K562 (cell line): ENCODE data around the gene MOSPD3. TPM values are rescaled to one million over a fixed set of nuclear protein-coding genes. Genes with fewer than 3 reads are reported as not detected.

Source experiments
- CEBPG ChIP-seq, 3 experiments: fragments of 200-800 bp in 1 of 3; sonication (Bioruptor generic) in 1 of 3; sonication (generic) in 1 of 3; formaldehyde crosslinking in 1 of 3; IDR thresholded peaks in 2 of 3; conservative IDR thresholded peaks in 1 of 3; 2 replicates each; pipeline versions ENCODE4 v1.6.1 to v1.8.0; 2016 to 2022; ENCODE audit warnings: missing compliant biosample characterization in 2 of 3, missing genetic modification characterization in 2 of 3, mild to moderate bottlenecking in 1 of 3, missing genetic modification reagents in 1 of 3
- CTCF ChIP-seq, 3 experiments: IDR thresholded peaks in 2 of 3; conservative IDR thresholded peaks in 1 of 3; 2 replicates each; pipeline ENCODE4 v1.5.1; 2011 to 2012; ENCODE audit warnings: low read length in 3 of 3, mild to moderate bottlenecking in 3 of 3, control low read depth in 2 of 3, improper control_type of control experiment in 1 of 3, inconsistent platforms in 1 of 3, low read depth in 1 of 3, mixed read lengths in 1 of 3, moderate library complexity in 1 of 3; ENCODE audit not compliant: insufficient read depth in 2 of 3
- FOXM1 ChIP-seq, 2 experiments: fragments of 450-650 bp in 1 of 2; sonication (generic) in 1 of 2; formaldehyde crosslinking in 1 of 2; IDR thresholded peaks; 2 replicates each; pipeline versions ENCODE4 v1.6.1 to v1.9.0; 2017 to 2022; ENCODE audit warnings: low read depth in 2 of 2, mild to moderate bottlenecking in 2 of 2, missing genetic modification reagents in 1 of 2, moderate library complexity in 1 of 2
- HDAC1 ChIP-seq, 2 experiments: fragments of 450-650 bp; IDR thresholded peaks; 2 replicates each; pipeline ENCODE4 v1.6.1; 2016 to 2017; ENCODE audit warnings: inconsistent platforms in 1 of 2, mild to moderate bottlenecking in 1 of 2, moderate library complexity in 1 of 2
- IFI16 ChIP-seq: fragments of 250-450 bp; sonication (Bioruptor Pico); IDR thresholded peaks from 2 replicates; pipeline ENCODE4 v2.1.2; 2022; ENCODE audit warnings: mild to moderate bottlenecking, inconsistent platforms
- MIER1 ChIP-seq: fragments of 450-650 bp; IDR thresholded peaks from 2 replicates; pipeline ENCODE4 v1.6.1; 2016; ENCODE audit warnings: antibody characterized with exemption, mild to moderate bottlenecking, low read depth
- NONO ChIP-seq, 2 experiments: fragments of 200-400 bp in 1 of 2; fragments of 450-650 bp in 1 of 2; formaldehyde crosslinking in 1 of 2; IDR thresholded peaks; 2 replicates each; pipeline ENCODE4 v1.6.1; 2017; ENCODE audit warnings: low read depth in 2 of 2, mild to moderate bottlenecking in 2 of 2, moderate library complexity in 2 of 2, low read length in 1 of 2
- POLR2H ChIP-seq: IDR thresholded peaks from 2 replicates; pipeline ENCODE4 v1.6.1; 2016; ENCODE audit warnings: missing genetic modification characterization, low read depth, mild to moderate bottlenecking, control low read depth, missing compliant biosample characterization, moderate library complexity
- RBM39 ChIP-seq: fragments of 200-400 bp; formaldehyde crosslinking; optimal IDR thresholded peaks from 2 replicates; pipeline ENCODE3; 2018; ENCODE audit warnings: low read depth, low read length
- RFX7 ChIP-seq: fragments of 250-450 bp; sonication (Bioruptor Pico); IDR thresholded peaks from 2 replicates; pipeline ENCODE4 v1.5.1; 2021; ENCODE audit warnings: mild to moderate bottlenecking
- TAF1 ChIP-seq: IDR thresholded peaks from 2 replicates; pipeline ENCODE4 v1.6.1; 2011; ENCODE audit warnings: mild to moderate bottlenecking, low read length, moderate library complexity; ENCODE audit not compliant: insufficient read depth, control insufficient read depth, severe bottlenecking; ENCODE audit errors: extremely low read depth
- TRIM24 ChIP-seq, 2 experiments: fragments of 450-650 bp; IDR thresholded peaks; 2 replicates each; pipeline ENCODE4 v1.6.1; 2016
- ZNF134 ChIP-seq: fragments of 250-450 bp; sonication (Bioruptor Pico); conservative IDR thresholded peaks from 2 replicates; pipeline ENCODE4 v1.4.0; 2020
- ZNF24 ChIP-seq: fragments of 450-650 bp; IDR thresholded peaks from 2 replicates; pipeline ENCODE4 v1.6.1; 2016
- ZNF263 ChIP-seq: sonication (generic); formaldehyde crosslinking; IDR thresholded peaks from 2 replicates; pipeline ENCODE4 v1.8.0; 2022; ENCODE audit warnings: mild to moderate bottlenecking, missing genetic modification reagents, borderline replicate concordance
- ZNF41 ChIP-seq: fragments of 250-450 bp; sonication (Bioruptor Pico); conservative IDR thresholded peaks from 2 replicates; pipeline ENCODE4 v1.4.0; 2020; ENCODE audit warnings: mild to moderate bottlenecking
- polyA plus RNA-seq, 8 experiments: library from polyadenylated mRNA; depleted of rRNA in 4 of 8; stranded (reverse) in 5 of 8; unstranded in 3 of 8; fragments of >200 nt; fragmentation: Nextera tagmentation in 2 of 8; fragmentation: Illumina TruSeq in 1 of 8; extraction: Ambion mirVana in 2 of 8; extraction: Trizol in 1 of 8; gene quantifications; 2 replicates each; pipeline versions ENCODE4 v1.2.1 to v1.2.3, GENCODE V29; 2011 to 2014; ENCODE audit warnings: inconsistent platforms in 1 of 8, missing spikeins in 1 of 8
- total RNA-seq, 7 experiments: library from RNA; depleted of rRNA in 6 of 7; stranded (reverse); fragments of >200 nt in 6 of 7; fragmentation: Illumina TruSeq in 2 of 7; extraction: Trizol in 2 of 7; gene quantifications; 2 replicates each; pipeline versions ENCODE4 v1.2.1 to v1.2.3, GENCODE V29; 2011 to 2021; ENCODE audit warnings: low replicate concordance in 1 of 7
- TF ChIP-seq, protein P1 (sequence below): fragments of 200-800 bp; sonication (Bioruptor generic); IDR thresholded peaks from 2 replicates; pipeline ENCODE4 v1.6.1; 2017; ENCODE audit warnings: missing genetic modification characterization, missing compliant biosample characterization
- TF ChIP-seq, protein P2 (sequence below), 2 experiments: fragments of 250-450 bp in 1 of 2; fragments of 450-650 bp in 1 of 2; sonication (Bioruptor Pico) in 1 of 2; IDR thresholded peaks; 2 replicates each; pipeline versions ENCODE4 v1.6.1 to v1.8.0; 2016 to 2021; ENCODE audit warnings: mild to moderate bottlenecking in 2 of 2, moderate library complexity in 2 of 2, missing compliant biosample characterization in 1 of 2, missing genetic modification characterization in 1 of 2
- TF ChIP-seq, protein P3 (sequence below), 2 experiments: fragments of 200-800 bp in 1 of 2; sonication (Bioruptor generic) in 1 of 2; sonication (generic) in 1 of 2; formaldehyde crosslinking in 1 of 2; IDR thresholded peaks in 1 of 2; conservative IDR thresholded peaks in 1 of 2; 2 replicates each; pipeline versions ENCODE4 v1.5.0 to v1.6.1; 2016 to 2020; ENCODE audit warnings: missing compliant biosample characterization in 1 of 2, missing genetic modification characterization in 1 of 2, missing genetic modification reagents in 1 of 2

Gene MOSPD3
- total and polyA plus RNA-seq, 9 of the 15 experiments (the other 6 are each of a cell fraction or from before 2014, with no cell fraction given) = 1.4 to 32.1 (median 7.3) TPM

DNA sequence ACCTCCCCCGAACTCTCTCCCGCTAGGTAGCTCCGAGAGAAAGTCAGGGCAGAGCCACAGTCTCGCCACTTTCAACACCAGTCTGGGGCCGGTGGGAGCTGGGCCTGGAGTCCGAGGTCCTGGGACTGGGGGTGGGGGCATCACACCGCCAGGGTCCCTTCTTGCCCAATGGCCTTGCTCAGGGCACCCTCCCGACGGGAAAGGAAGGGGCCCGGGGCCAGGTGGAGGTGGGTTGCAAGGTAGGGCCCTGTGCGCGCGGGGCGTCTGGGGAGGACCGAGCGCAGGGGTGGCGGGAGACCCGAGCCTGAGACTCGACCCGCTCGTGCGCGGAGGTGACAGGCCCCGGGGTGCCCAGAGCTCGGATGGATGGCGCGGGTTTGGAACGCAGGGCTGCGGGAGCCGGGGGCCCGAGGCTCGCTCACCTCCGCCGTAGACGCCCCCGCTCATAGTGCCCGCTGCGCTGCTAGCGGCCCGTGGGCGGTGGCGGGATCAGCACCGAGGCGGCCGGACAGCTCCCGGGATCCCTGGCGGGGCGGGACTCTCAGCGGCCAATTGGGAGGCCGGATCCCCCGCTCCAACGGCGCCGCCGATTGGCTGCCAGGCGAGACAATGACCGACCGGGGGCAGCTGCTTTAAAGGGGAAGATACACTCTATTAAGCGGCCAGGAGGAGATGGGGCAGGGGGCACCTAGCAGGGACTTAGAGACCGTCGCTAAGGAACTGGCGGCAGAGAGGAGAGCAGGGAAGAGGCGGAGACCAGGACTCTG lies 43.8 kb downstream of the MOSPD3 start, which contains the start of gene ACTL6B (continued):
- TF ChIP-seq, protein P1, sequence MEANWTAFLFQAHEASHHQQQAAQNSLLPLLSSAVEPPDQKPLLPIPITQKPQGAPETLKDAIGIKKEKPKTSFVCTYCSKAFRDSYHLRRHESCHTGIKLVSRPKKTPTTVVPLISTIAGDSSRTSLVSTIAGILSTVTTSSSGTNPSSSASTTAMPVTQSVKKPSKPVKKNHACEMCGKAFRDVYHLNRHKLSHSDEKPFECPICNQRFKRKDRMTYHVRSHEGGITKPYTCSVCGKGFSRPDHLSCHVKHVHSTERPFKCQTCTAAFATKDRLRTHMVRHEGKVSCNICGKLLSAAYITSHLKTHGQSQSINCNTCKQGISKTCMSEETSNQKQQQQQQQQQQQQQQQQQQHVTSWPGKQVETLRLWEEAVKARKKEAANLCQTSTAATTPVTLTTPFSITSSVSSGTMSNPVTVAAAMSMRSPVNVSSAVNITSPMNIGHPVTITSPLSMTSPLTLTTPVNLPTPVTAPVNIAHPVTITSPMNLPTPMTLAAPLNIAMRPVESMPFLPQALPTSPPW (CRISPR knock-in tag) = peak; percentile 64
- 0 out of 6 replicates have a peak, but pooled peaks of 1 of the 3 experiments have one; percentile 8 for TF ChIP-seq CTCF (IDR thresholded peaks at IDR 0.05 in 2 of 3, conservative IDR thresholded peaks at IDR 0.05 in 1 of 3; ENCODE audit: insufficient read depth in 2 of 3, low read depth in 1 of 3, low read length in 3 of 3)
- TF ChIP-seq ZNF134 (CRISPR knock-in tag) = no peak
- TF ChIP-seq FOXM1 (IDR thresholded peaks at IDR 0.05; ENCODE audit: low read depth) = peak; percentile 51; the same call in 1 of the 2 replicates
- 0 out of 2 replicates have a peak, but pooled peaks have one; percentile 53 for TF ChIP-seq FOXM1 (CRISPR knock-in tag; IDR thresholded peaks at IDR 0.05; ENCODE audit: low read depth)
- TF ChIP-seq ZNF24 = peak; percentile 45; the same call in 1 of the 2 replicates
- no peak for TF ChIP-seq RBM39
- TF ChIP-seq ZNF263 = peak; percentile 70; the same call in 1 of the 2 replicates
- TF ChIP-seq IFI16 (CRISPR knock-in tag) = no peak
- peak; percentile 97 for TF ChIP-seq MIER1
- TF ChIP-seq CEBPG (CRISPR knock-in tag; IDR thresholded peaks at IDR 0.05) = no peak
- no peak for TF ChIP-seq CEBPG (tag; conservative IDR thresholded peaks at IDR 0.05 in 1 of 2, IDR thresholded peaks at IDR 0.05 in 1 of 2)
- peak in 1 of 2 experiments; percentile 74; a peak in 1 of 4 replicates for TF ChIP-seq HDAC1 (IDR thresholded peaks at IDR 0.05)
- no peak for TF ChIP-seq NONO (IDR thresholded peaks at IDR 0.05; ENCODE audit: low read depth in 2 of 2, low read length in 1 of 2)
- TF ChIP-seq, protein P2, sequence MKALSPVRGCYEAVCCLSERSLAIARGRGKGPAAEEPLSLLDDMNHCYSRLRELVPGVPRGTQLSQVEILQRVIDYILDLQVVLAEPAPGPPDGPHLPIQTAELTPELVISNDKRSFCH (CRISPR knock-in tag; IDR thresholded peaks at IDR 0.05) = no peak
- TF ChIP-seq, protein P2 (tag; IDR thresholded peaks at IDR 0.05) = no peak
- TF ChIP-seq ZNF41 (CRISPR knock-in tag) = no peak
- TF ChIP-seq RFX7 (CRISPR knock-in tag) = no peak
- no peak for TF ChIP-seq POLR2H (tag)
- TF ChIP-seq, protein P3, sequence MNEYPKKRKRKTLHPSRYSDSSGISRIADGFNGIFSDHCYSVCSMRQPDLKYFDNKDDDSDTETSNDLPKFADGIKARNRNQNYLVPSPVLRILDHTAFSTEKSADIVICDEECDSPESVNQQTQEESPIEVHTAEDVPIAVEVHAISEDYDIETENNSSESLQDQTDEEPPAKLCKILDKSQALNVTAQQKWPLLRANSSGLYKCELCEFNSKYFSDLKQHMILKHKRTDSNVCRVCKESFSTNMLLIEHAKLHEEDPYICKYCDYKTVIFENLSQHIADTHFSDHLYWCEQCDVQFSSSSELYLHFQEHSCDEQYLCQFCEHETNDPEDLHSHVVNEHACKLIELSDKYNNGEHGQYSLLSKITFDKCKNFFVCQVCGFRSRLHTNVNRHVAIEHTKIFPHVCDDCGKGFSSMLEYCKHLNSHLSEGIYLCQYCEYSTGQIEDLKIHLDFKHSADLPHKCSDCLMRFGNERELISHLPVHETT (CRISPR knock-in tag; conservative IDR thresholded peaks at IDR 0.05 in 1 of 2, IDR thresholded peaks at IDR 0.05 in 1 of 2) = 0 out of 4 replicates have a peak, but pooled peaks have one; percentile 10 to 32
- TF ChIP-seq TRIM24 (IDR thresholded peaks at IDR 0.05) = 0 out of 4 replicates have a peak, but pooled peaks of 1 of the 2 experiments have one; percentile 20
- TF ChIP-seq TAF1 = no peak
